ENCODE results near the gene EDRF1.
"Not testable (repeated sequence)": the region's sequence is repeated elsewhere in the genome, so short reads cannot be mapped to it uniquely, and the experiment has no call there.

DNA sequence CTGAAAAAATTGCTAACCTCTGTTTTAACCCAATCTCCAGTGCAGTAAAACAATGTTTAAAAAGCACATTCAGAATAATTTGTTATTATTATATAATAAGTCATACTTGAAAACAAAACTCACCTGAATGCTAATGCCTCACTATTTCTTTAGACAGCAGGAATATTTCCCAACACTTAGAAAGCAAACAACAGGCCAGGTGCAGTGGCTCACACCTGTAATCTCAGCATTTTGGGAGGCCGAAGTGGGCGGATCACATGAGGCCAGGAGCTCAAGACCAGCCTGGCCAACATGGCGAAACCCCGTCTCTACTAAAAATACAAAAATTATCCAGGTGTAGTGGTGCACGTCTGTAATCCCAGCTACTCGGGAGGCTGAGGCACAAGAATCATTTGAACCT, 22.6 kb upstream of the EDRF1 start:
- TF ChIP-seq, protein P1, sequence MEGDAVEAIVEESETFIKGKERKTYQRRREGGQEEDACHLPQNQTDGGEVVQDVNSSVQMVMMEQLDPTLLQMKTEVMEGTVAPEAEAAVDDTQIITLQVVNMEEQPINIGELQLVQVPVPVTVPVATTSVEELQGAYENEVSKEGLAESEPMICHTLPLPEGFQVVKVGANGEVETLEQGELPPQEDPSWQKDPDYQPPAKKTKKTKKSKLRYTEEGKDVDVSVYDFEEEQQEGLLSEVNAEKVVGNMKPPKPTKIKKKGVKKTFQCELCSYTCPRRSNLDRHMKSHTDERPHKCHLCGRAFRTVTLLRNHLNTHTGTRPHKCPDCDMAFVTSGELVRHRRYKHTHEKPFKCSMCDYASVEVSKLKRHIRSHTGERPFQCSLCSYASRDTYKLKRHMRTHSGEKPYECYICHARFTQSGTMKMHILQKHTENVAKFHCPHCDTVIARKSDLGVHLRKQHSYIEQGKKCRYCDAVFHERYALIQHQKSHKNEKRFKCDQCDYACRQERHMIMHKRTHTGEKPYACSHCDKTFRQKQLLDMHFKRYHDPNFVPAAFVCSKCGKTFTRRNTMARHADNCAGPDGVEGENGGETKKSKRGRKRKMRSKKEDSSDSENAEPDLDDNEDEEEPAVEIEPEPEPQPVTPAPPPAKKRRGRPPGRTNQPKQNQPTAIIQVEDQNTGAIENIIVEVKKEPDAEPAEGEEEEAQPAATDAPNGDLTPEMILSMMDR (conservative IDR thresholded peaks at IDR 0.05; ENCODE audit: low read depth, low read length), result not testable (repeated sequence)
- not testable (repeated sequence) for TF ChIP-seq MXI1 (IDR thresholded peaks at IDR 0.05; ENCODE audit: borderline replicate concordance, low read depth, low read length); RAD21 (IDR thresholded peaks at IDR 0.05; ENCODE audit: low read length); SMC3 (IDR thresholded peaks at IDR 0.05; ENCODE audit: low read depth, low read length); FOS (IDR thresholded peaks at IDR 0.05; ENCODE audit: low read depth, low read length); POLR2A (IDR thresholded peaks at IDR 0.05; ENCODE audit: low read depth, low read length); CHD1 (IDR thresholded peaks at IDR 0.05; ENCODE audit: low read depth, low read length)
- TF ChIP-seq, protein P2, sequence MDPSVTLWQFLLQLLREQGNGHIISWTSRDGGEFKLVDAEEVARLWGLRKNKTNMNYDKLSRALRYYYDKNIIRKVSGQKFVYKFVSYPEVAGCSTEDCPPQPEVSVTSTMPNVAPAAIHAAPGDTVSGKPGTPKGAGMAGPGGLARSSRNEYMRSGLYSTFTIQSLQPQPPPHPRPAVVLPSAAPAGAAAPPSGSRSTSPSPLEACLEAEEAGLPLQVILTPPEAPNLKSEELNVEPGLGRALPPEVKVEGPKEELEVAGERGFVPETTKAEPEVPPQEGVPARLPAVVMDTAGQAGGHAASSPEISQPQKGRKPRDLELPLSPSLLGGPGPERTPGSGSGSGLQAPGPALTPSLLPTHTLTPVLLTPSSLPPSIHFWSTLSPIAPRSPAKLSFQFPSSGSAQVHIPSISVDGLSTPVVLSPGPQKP (IDR thresholded peaks at IDR 0.05; ENCODE audit: borderline replicate concordance, low read depth, low read length), result not testable (repeated sequence)
- TF ChIP-seq, protein P3, sequence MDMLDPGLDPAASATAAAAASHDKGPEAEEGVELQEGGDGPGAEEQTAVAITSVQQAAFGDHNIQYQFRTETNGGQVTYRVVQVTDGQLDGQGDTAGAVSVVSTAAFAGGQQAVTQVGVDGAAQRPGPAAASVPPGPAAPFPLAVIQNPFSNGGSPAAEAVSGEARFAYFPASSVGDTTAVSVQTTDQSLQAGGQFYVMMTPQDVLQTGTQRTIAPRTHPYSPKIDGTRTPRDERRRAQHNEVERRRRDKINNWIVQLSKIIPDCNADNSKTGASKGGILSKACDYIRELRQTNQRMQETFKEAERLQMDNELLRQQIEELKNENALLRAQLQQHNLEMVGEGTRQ (IDR thresholded peaks at IDR 0.05; ENCODE audit: low read depth, low read length), result not testable (repeated sequence)

Measured in IMR-90 (cell line).